Sigmoid colon (tissue), 4 donors: ENCODE measurements around the gene HIVEP1.

Experiments
- EP300 ChIP-seq, 4 donors: sonication (generic); formaldehyde crosslinking; IDR thresholded peaks; one replicate each; pipeline ENCODE4 v1.6.1; 2017; ENCODE audit warnings: antibody characterized with exemption in 4 of 4
- POLR2AphosphoS5 ChIP-seq, 4 donors: sonication (generic); formaldehyde crosslinking; IDR thresholded peaks; one replicate each; pipeline ENCODE4 v1.6.1; 2017; ENCODE audit warnings: antibody characterized with exemption in 4 of 4
- TF ChIP-seq, protein P1 (sequence below), 4 experiments: fragments of 450-650 bp in 3 of 4; fragments of 200-600 bp in 1 of 4; IDR thresholded peaks; one replicate each; pipeline ENCODE4 v1.5.1; 2016 to 2019; ENCODE audit warnings: antibody characterized with exemption in 4 of 4, mild to moderate bottlenecking in 3 of 4, moderate library complexity in 2 of 4

DNA sequence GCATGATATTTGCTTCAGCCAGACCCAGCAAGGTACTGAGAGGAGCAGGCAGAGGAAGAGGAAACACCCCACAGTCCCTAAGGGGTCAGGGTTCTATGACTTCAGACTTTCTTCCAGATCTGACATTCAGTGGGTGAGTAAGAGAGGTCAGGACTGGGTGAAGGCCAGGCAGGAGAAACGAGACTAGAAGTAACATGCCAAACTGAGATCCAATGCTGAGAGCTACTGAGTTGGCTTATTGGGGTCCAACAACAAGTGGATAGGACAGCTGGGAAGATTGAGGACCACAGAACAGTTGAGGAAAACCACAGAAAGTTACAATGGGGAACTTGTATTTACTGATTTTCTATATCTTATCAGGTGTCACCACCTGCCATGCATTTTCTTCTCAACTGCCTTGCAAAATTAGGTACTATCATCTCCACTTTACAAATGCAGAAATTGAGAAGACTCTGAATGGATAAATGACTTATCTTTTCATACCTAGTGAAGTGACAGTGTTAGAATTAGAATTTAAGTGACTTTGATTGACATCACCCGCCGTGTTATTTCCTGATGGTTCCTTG lies 43.8 kb upstream of the HIVEP1 start:
- TF ChIP-seq, protein P1, sequence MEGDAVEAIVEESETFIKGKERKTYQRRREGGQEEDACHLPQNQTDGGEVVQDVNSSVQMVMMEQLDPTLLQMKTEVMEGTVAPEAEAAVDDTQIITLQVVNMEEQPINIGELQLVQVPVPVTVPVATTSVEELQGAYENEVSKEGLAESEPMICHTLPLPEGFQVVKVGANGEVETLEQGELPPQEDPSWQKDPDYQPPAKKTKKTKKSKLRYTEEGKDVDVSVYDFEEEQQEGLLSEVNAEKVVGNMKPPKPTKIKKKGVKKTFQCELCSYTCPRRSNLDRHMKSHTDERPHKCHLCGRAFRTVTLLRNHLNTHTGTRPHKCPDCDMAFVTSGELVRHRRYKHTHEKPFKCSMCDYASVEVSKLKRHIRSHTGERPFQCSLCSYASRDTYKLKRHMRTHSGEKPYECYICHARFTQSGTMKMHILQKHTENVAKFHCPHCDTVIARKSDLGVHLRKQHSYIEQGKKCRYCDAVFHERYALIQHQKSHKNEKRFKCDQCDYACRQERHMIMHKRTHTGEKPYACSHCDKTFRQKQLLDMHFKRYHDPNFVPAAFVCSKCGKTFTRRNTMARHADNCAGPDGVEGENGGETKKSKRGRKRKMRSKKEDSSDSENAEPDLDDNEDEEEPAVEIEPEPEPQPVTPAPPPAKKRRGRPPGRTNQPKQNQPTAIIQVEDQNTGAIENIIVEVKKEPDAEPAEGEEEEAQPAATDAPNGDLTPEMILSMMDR (IDR thresholded peaks at IDR 0.05), result no peak
- TF ChIP-seq POLR2AphosphoS5 (IDR thresholded peaks at IDR 0.05) (no peak), EP300 (IDR thresholded peaks at IDR 0.05) (no peak)
